Esophagus squamous epithelium (tissue), 4 donors: Measurements from ENCODE around the gene RSAD2.

ENCODE experiments used
- POLR2A ChIP-seq, 4 donors: fragments of 450-650 bp; IDR thresholded peaks; one replicate each; pipeline ENCODE4 v1.6.1; 2017; ENCODE audit warnings: antibody characterized with exemption in 4 of 4, mild to moderate bottlenecking in 4 of 4, moderate library complexity in 3 of 4
- TF ChIP-seq, protein P1 (sequence below), 6 experiments: fragments of 450-650 bp in 4 of 6; fragments of 200-600 bp in 2 of 6; sonication (generic) in 2 of 6; IDR thresholded peaks; one replicate each; pipeline ENCODE4 v1.5.1; 2016 to 2019; ENCODE audit warnings: antibody characterized with exemption in 6 of 6, mild to moderate bottlenecking in 4 of 6, moderate library complexity in 4 of 6

- no peak for TF ChIP-seq POLR2A (IDR thresholded peaks at IDR 0.05)
- TF ChIP-seq, protein P1, sequence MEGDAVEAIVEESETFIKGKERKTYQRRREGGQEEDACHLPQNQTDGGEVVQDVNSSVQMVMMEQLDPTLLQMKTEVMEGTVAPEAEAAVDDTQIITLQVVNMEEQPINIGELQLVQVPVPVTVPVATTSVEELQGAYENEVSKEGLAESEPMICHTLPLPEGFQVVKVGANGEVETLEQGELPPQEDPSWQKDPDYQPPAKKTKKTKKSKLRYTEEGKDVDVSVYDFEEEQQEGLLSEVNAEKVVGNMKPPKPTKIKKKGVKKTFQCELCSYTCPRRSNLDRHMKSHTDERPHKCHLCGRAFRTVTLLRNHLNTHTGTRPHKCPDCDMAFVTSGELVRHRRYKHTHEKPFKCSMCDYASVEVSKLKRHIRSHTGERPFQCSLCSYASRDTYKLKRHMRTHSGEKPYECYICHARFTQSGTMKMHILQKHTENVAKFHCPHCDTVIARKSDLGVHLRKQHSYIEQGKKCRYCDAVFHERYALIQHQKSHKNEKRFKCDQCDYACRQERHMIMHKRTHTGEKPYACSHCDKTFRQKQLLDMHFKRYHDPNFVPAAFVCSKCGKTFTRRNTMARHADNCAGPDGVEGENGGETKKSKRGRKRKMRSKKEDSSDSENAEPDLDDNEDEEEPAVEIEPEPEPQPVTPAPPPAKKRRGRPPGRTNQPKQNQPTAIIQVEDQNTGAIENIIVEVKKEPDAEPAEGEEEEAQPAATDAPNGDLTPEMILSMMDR (IDR thresholded peaks at IDR 0.05): no peak
Measured at GRCh38 chr2:6933911-6934310, 56.3 kb downstream of the RSAD2 start.
